HUES48 (cell line): Measurements from ENCODE around the gene RASA3.

Experiments
- H3K27ac ChIP-seq: one replicate; pipeline ENCODE4 v1.7.0; 2013; ENCODE audit warnings: low read depth, low read length, inconsistent platforms
- H3K27me3 ChIP-seq: 2 replicates; pipeline ENCODE4 v1.6.1; 2013; ENCODE audit warnings: mild to moderate bottlenecking, low read length; ENCODE audit not compliant: control insufficient read depth, insufficient read depth
- H3K36me3 ChIP-seq: 2 replicates; pipeline ENCODE4 v1.6.1; 2013; ENCODE audit warnings: low read length; ENCODE audit not compliant: control insufficient read depth, insufficient read depth
- H3K4me1 ChIP-seq: 2 replicates; pipeline ENCODE4 v1.6.1; 2013; ENCODE audit warnings: mild to moderate bottlenecking, low read length; ENCODE audit not compliant: control insufficient read depth, insufficient read depth
- H3K4me3 ChIP-seq: 2 replicates; pipeline ENCODE4 v1.5.1; 2013; ENCODE audit warnings: mild to moderate bottlenecking, low read depth, low read length
- H3K9ac ChIP-seq: 2 replicates; pipeline ENCODE4 v1.6.1; 2013; ENCODE audit warnings: mild to moderate bottlenecking, low read depth, low read length, moderate library complexity
- H3K9me3 ChIP-seq: 2 replicates; pipeline ENCODE4 v1.6.1; 2013; ENCODE audit warnings: low read length; ENCODE audit not compliant: control insufficient read depth, insufficient read depth

Gene RASA3

DNA sequence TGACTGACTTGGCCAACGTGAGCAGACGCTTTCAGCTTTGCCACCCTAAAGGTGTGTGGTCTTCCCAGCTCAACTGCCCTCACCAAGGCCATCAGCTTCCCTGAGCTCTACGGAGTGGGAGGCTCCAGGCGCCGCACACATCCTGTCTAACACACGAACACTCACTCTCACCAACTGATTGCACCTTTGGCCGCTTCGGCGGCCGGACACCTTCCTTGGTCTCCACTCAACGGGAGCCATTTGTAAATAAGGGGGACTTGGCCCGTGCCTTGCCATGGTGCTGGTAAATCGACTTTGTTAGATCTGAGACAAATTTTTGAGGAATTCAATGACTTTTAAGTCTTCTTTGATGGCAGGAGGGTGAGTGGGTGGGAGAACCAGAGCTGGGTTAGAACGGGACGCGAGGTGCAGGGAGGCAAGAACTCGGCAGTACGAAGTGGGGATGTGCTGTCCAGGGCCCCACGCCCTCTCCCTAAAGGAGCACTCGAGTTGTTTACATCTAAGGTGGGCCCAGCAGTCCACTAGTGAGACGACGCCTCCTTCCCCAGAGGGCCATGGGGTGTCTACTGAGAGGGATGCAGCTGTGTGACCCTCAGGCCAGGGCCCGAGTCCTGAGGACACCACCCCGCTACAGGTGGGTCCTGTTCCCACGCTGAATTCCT lies 163.0 kb downstream of the RASA3 start:
- peaks cover 20% of the 10 kb centered on the region for H3K9me3 ChIP-seq
- no peak overlapping the region for H3K4me3 ChIP-seq
- no peak overlapping the region for H3K27ac ChIP-seq
- H3K9ac ChIP-seq, result no peak overlapping the region
- no peaks in the 10 kb centered on the region for H3K27me3 ChIP-seq
- H3K36me3 ChIP-seq, result no peaks in the 10 kb centered on the region
- no peaks in the 10 kb centered on the region for H3K4me1 ChIP-seq

DNA sequence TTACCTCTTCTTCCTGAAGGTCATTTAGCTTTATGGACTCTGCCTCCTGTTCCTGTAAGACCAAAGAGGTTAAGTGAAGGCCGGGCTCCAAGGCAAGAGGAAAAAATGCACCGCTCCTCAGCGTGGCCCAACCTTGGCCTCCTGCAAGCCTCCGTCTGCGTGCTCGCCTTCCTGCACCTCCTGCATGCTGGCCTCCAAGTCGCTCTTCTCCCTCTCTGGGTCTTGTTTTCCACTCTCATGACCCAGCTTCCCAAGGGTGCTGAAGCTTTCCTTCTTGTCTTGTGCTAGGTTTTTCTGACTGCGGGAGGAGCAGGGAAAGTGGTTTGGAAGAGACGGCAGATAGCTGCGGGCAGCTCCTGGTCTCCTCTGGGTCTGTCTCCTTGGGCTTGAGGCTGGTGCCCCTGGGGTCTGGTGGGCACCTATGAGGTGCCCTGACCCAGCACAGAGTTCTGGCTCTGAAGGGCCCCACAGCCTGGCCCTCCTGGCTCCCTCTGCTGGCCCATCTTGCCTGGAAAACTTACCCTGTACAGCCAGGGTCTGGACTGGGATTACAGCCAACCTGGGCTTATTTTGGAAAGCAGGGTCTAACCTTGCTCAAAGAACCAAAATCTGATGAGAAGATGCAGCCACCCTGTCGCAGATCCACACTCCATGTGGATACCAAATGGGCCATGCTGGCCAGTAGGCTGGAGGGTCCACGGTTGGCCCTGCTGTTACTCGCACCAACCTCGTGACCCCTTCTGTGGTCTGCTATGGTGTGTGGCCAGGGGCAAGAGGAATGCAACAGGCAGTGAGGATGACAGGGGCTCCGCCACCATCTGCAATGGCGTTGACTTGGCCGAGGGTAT lies 163.7 kb downstream of the RASA3 start:
- Histone ChIP-seq H3K4me3 (no peak overlapping the region), H3K9ac (no peak overlapping the region), H3K9me3 (peaks cover 24% of the 10 kb centered on the region), H3K36me3 (no peaks in the 10 kb centered on the region), H3K4me1 (no peaks in the 10 kb centered on the region), H3K27me3 (no peaks in the 10 kb centered on the region), H3K27ac (no peak overlapping the region)

DNA sequence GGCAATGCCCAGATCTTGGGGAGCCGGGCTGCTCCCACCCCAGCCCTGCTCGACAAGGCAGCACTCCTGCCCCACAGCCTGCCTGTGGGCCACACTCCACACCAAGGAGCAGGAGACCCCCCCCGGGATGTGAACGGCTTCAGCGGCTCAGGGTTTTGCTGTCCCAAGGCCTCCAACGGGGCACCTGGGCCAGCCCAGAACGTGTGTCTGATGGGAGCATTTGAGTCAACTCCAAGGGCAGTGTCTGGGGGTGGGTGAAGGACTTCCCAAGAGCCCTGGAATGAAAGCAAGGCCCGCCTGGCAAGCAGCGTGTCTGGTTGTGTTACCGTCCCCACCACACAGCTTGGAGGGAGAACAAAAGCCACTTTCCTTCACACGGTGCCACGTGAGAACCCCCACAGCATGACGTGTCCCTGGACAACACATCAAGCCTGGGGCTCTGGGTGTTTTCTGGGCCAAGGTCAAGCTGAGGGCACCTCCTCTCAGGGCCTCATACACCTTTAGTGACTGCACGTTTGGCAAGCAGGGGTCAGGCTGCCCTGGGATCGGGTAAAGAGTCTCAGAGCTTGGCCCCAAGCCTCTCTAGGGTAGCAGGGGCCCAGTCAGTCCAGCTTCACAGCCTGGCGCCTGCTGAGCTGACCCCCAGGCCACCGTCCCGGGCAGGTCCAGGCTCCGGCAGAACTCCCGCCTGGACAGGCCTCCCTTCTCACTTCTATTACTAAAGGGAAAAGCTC lies 164.5 kb downstream of the RASA3 start:
- Histone ChIP-seq H3K27ac (no peak overlapping the region), H3K9ac (no peak overlapping the region)

DNA sequence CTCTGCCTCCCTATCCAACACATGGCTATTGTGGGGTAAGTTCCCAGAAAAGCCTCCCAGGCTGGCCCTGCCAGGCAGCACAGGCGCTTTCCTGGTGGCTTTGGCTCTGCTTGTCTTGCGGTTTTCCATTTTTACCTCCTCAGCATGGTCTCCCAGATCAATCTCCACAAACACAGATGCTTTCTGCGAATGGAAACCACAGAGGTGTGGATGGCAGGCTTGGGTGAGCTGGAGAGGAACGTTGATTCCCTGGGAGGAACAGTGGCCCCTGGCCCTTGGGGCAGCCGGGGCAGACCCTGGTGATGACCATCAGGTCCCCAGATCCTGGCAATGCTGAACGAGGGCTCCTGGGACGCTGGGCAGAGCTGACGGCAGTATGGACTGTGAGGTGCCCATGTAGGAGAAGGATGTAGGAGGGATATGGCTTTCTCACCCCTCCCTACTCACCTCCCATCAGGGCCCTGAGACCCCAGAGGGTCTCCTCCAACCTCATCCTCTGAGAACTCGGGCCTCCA lies 165.2 kb downstream of the RASA3 start:
- H3K4me3 ChIP-seq, result no peak overlapping the region
- H3K27me3 ChIP-seq, result no peaks in the 10 kb centered on the region
- peaks cover 26% of the 10 kb centered on the region for H3K9me3 ChIP-seq
- H3K9ac ChIP-seq, result no peak overlapping the region
- H3K36me3 ChIP-seq, result no peaks in the 10 kb centered on the region
- H3K4me1 ChIP-seq, result no peaks in the 10 kb centered on the region
- no peak overlapping the region for H3K27ac ChIP-seq

More for the DNA sequence above, 164.5 kb downstream of the RASA3 start:
- Histone ChIP-seq H3K9me3 (peaks cover 26% of the 10 kb centered on the region), H3K4me3 (no peak overlapping the region), H3K27me3 (no peaks in the 10 kb centered on the region), H3K36me3 (no peaks in the 10 kb centered on the region), H3K4me1 (no peaks in the 10 kb centered on the region)

DNA sequence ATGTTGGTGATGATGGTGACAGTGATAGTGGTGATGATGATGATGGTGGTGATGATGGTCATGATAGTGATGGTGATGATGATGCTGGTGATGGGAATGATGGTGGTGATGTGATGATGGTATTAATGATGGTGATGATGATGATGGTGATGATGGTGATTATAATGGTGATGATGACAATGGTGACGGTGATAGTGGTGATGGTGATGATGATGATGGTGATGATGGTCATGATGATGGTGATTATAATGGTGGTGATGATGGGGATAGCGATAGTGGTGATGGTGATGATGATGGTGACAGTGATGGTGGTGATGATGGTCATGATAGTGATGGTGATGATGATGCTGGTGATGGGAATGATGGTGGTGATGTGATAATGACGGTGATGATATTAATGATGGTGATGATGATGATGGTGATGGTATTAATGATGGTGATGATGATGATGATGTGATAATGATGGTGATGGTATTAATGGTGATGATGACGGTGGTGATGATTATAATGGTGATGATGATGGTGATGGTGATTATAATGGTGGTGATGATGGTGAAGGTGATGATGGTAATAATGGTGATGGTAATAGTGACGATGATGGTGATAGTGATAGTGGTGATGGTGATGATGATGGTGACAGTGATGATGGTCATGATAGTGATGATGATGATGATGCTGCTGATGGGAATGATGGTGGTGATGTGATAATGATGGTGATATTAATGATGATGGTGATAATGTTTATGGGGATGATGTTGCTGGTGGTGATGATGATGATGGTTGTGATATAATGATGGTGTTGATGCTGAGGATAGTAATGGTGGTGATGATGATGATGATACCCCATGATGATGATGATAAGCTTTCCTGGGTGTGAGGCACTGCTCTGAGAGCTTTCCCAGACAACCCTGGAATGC lies 166.2 kb downstream of the RASA3 start:
- Histone ChIP-seq H3K27ac (no peak overlapping the region), H3K9ac (no peak overlapping the region), H3K36me3 (no peaks in the 10 kb centered on the region), H3K27me3 (no peaks in the 10 kb centered on the region), H3K4me1 (no peaks in the 10 kb centered on the region), H3K9me3 (peaks cover 34% of the 10 kb centered on the region), H3K4me3 (no peak overlapping the region)

DNA sequence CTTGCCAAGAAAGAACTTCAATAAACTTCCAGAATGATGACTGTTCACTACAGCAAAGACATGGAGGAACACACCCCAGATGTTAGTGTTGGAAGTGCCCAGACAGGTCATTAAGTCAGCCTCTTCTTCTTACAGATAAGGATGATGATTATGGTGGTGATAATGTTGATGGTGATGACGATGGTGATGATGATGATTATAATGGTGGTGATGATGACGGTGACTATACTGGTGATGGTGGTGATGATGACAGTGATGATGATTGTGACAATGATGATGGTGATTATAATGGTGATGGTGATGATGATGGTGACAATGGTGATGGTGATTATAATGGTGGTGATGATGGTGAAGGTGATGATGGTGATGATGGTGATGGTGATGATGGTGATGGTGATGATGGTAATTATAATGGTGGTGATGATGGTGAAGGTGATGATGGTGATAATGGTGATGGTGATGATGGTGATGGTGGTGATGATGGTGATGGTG lies 167.0 kb downstream of the RASA3 start:
- Histone ChIP-seq H3K27me3 (no peaks in the 10 kb centered on the region), H3K9me3 (peaks cover 35% of the 10 kb centered on the region), H3K4me3 (no peak overlapping the region), H3K9ac (no peak overlapping the region), H3K4me1 (no peaks in the 10 kb centered on the region), H3K27ac (no peak overlapping the region), H3K36me3 (no peaks in the 10 kb centered on the region)

DNA sequence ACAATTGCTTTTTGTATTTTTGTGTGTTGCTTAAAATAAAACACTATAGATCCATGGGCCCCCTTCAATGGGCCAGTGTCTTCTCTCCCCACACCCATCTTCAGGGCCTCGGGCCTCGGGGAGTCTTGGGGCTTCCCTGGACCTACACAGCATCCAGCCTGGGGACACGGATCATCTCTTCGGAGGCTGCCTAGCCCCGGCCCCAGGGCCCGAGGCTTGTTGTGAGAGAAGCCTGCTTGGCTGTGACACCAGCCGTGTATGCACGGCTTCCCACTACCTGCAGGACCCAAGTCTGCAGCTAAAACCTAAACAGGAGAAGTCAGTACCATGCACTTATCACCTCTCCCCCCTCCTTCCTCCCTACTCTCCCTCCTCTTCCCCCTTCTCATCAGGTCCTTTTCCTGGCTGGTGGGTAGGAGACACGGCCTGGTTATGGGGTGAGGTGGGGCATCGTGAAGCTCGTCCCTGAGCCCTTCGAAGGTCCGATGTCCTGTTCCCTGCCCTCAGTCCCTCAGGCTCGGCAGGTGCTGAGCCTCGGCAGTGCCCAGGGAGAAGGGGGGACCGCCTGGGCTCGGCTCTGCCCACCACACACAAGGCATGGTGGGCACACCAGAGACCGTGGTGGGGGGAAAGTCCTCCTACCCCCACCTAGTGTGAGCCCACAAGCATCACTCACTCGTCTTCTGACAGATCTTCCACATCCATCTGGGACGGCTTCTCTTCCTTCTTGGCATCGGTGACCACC lies 168.0 kb downstream of the RASA3 start:
- no peaks in the 10 kb centered on the region for H3K36me3 ChIP-seq
- H3K4me1 ChIP-seq, result no peaks in the 10 kb centered on the region
- H3K9me3 ChIP-seq, result peaks cover 41% of the 10 kb centered on the region
- no peak overlapping the region for H3K27ac ChIP-seq
- H3K4me3 ChIP-seq, result no peak overlapping the region
- H3K27me3 ChIP-seq, result no peaks in the 10 kb centered on the region
- no peak overlapping the region for H3K9ac ChIP-seq

DNA sequence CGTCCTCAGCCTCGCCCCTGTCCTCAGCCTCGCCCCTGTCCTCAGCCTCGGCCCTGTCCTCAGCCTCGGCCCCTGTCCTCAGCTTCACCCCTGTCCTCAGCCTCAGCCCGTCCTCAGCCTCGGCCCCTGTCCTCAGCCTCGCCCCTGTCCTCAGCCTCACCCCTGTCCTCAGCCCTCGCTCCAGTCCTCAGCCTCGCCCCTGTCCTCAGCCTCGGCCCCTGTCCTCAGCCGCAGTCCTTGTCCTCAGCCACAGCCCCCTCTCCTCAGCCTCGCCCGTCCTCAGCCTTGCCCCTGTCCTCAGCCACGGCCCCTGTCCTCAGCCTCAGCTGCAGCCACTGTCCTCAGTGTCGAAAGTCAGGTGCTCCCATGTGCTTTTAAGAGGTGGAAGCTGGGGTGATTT lies 169.0 kb downstream of the RASA3 start:
- Histone ChIP-seq H3K27ac (no peak overlapping the region), H3K4me1 (no peaks in the 10 kb centered on the region), H3K9ac (no peak overlapping the region), H3K4me3 (no peak overlapping the region), H3K36me3 (no peaks in the 10 kb centered on the region), H3K9me3 (peaks cover 45% of the 10 kb centered on the region), H3K27me3 (no peaks in the 10 kb centered on the region)

DNA sequence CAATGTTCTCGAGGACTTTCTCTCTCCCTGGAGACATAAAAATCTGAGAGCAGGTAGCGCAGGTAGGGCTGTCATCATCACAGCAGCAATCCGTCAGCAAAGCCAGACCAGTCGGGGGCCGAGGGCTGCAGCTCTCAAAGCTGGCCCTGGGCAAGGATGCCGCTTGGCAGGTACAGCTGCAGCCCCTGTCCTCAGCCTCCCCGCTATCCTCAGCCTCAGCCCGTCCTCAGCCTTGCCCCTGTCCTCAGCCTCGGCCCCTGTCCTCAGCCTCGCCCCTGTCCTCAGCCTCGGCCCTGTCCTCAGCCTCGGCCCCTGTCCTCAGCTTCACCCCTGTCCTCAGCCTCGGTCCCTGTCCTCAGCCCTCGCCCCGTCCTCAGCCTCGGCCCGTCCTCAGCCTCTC lies 169.4 kb downstream of the RASA3 start:
- peaks cover 45% of the 10 kb centered on the region for H3K9me3 ChIP-seq
- H3K9ac ChIP-seq, result no peak overlapping the region
- H3K4me1 ChIP-seq, result no peaks in the 10 kb centered on the region
- no peaks in the 10 kb centered on the region for H3K36me3 ChIP-seq
- H3K27me3 ChIP-seq, result no peaks in the 10 kb centered on the region
- H3K4me3 ChIP-seq, result no peak overlapping the region
- H3K27ac ChIP-seq, result no peak overlapping the region

DNA sequence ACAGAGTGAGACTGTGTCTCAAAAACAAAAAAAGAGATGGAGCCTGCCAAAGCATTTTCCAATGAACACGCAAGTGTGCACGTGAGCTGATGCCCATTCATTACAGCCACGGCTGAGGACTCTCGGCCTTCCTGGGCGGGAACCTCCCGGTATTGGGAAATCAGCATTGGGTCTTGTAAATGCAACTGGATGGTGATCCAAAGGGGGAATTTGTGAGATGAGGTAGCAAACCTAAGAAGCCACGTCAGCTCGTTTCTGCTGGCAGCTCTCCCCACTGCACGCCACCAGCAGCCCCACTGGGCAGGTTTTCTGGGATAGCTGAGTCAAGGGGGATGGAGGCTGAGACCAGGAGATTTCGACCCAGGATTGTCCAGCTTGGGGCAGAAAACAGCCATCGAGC lies 170.0 kb downstream of the RASA3 start:
- Histone ChIP-seq H3K27ac (no peak overlapping the region), H3K36me3 (no peaks in the 10 kb centered on the region), H3K9ac (no peak overlapping the region), H3K27me3 (no peaks in the 10 kb centered on the region), H3K4me1 (no peaks in the 10 kb centered on the region), H3K4me3 (no peak overlapping the region), H3K9me3 (peaks cover 45% of the 10 kb centered on the region)
